ENCODE data around the gene TCF4. TPM values are rescaled to one million over a fixed set of nuclear protein-coding genes. Genes with fewer than 3 reads are reported as not detected.

TCF4 gene
- total and polyA plus RNA-seq, 8 donors = 5.1 to 187 (median 39.9) TPM

DNA sequence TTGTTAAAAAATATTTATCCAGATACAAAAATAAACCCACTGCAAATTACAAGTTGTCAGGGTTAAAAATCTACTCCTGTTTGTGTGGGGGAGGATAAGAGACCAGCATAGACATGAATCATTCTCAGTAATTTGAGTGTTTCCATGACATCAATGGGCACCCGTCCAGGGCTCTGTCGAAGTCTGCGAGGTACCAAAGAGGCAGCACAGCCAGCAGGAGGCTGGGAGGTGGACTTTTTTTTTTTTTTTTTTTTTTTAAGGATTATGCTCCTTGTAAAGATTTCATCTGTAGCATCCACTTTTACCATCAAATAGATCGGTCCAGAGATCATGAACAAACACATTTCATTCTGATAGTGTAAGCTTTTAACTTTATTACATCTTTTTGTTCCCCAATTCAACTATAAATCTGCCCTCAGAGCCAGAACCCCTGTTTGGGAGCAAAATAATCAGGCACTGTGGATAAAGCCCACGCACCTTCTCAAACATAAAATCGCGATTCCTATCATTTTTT is 182.0 kb downstream of the TCF4 start:
- Histone ChIP-seq H3K4me3 (no peak overlapping the region), H3K4me1 (peaks cover 0 to 21% (median 10%) of the 10 kb centered on the region in 4 donors), H3K36me3 (no peaks in the 10 kb centered on the region), H3K9me3 (no peaks in the 10 kb centered on the region), H3K27ac (peak overlapping the region in 4 of 5 donors; percentile 45 to 78 (median 64)), H3K27me3 (no peaks in the 10 kb centered on the region)
- TF ChIP-seq EP300 (IDR thresholded peaks at IDR 0.05) (no peak), POLR2AphosphoS5 (IDR thresholded peaks at IDR 0.05) (no peak), POLR2A (IDR thresholded peaks at IDR 0.05) (no peak), CTCF (IDR thresholded peaks at IDR 0.05) (no peak)
- WGBS, 5 donors = 18 to 30% (median 22%) methylated on average over 7 of the region's 7 CpGs
- peak; percentile 47 to 92 for DNase-seq
- intact Hi-C loops (cut with DNase I; ENCODE audit: low total_unique reads) = no loop called here

GRCh38 chr18:55405475-55405874 is 182.5 kb downstream of the TCF4 start:
- TF ChIP-seq EP300 (IDR thresholded peaks at IDR 0.05) = no peak
- no peak for TF ChIP-seq POLR2A (IDR thresholded peaks at IDR 0.05)
- no peak for TF ChIP-seq CTCF (IDR thresholded peaks at IDR 0.05)
- TF ChIP-seq POLR2AphosphoS5 (IDR thresholded peaks at IDR 0.05) = no peak
- DNase-seq = no peak
- Histone ChIP-seq H3K4me1 (peaks cover 0 to 25% (median 12%) of the 10 kb centered on the region in 4 donors), H3K9me3 (no peaks in the 10 kb centered on the region), H3K27ac (peak overlapping the region in 4 of 5 donors; percentile 45 to 78 (median 64)), H3K4me3 (no peak overlapping the region), H3K27me3 (no peaks in the 10 kb centered on the region), H3K36me3 (no peaks in the 10 kb centered on the region)
- intact Hi-C loops (cut with DNase I; ENCODE audit: low total_unique reads) = no loop called here
- WGBS, 5 donors = 42 to 77% (median 60%) methylated on average over 1 of the region's 1 CpG

GRCh38 chr18:55404832-55405465 is 183.0 kb downstream of the TCF4 start:
- H3K36me3 ChIP-seq = no peaks in the 10 kb centered on the region
- H3K27me3 ChIP-seq = no peaks in the 10 kb centered on the region
- 86 to 93% (median 91%) methylated on average over 8 of the region's 8 CpGs for WGBS, 5 donors
- TF ChIP-seq POLR2AphosphoS5 (IDR thresholded peaks at IDR 0.05) (no peak), POLR2A (IDR thresholded peaks at IDR 0.05) (no peak), EP300 (IDR thresholded peaks at IDR 0.05) (no peak), CTCF (IDR thresholded peaks at IDR 0.05) (no peak)
- no peaks in the 10 kb centered on the region for H3K9me3 ChIP-seq
- H3K27ac ChIP-seq = peak overlapping the region in 4 of 5 donors; percentile 45 to 78 (median 64)
- no peak overlapping the region for H3K4me3 ChIP-seq
- intact Hi-C loops (cut with DNase I; ENCODE audit: low total_unique reads) = no loop called here
- peaks cover 0 to 25% (median 12%) of the 10 kb centered on the region in 4 donors for H3K4me1 ChIP-seq
- DNase-seq = no peak

DNA sequence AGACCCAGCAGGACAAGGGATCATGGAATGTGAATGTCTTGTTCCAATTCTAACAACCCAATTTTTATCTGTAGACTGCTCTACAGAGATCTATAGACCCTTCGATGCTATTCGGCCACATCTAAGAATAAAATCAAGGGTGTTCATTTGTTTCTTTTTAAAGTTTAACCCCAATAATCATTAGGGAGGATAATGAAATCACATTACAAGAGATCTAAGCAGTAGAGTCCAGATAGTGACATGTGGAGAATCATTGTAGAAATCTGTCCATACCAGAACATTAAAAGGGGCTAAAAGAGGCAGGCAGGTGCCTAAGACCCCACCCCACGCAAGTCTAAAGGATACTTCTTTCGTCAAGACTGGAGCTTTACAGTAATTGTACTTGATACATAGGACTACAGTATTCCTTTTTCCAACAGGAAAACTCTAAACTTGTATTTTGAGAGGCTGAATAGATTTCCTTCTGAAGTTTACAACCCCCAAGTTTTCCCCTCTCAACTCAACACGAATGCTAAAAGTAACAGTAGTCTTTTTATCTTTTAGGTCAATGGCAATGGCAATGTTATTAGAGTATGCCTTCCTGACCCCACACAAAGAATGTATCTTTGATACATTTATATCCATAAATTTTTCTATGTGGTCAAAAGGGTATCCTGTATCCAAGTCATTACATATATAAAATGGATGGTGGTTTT is 183.7 kb downstream of the TCF4 start:
- DNase-seq = no peak
- 88 to 92% (median 91%) methylated on average over 5 of the region's 5 CpGs for WGBS, 5 donors
- Histone ChIP-seq H3K9me3 (no peaks in the 10 kb centered on the region), H3K27me3 (no peaks in the 10 kb centered on the region), H3K4me1 (peaks cover 0 to 25% (median 12%) of the 10 kb centered on the region in 4 donors), H3K4me3 (no peak overlapping the region), H3K27ac (peak overlapping the region in 3 of 5 donors; percentile 11 to 78 (median 74)), H3K36me3 (no peaks in the 10 kb centered on the region)
- intact Hi-C loops (cut with DNase I; ENCODE audit: low total_unique reads) = no loop called here
- TF ChIP-seq CTCF (IDR thresholded peaks at IDR 0.05) (no peak), POLR2A (IDR thresholded peaks at IDR 0.05) (no peak), EP300 (IDR thresholded peaks at IDR 0.05) (no peak), POLR2AphosphoS5 (IDR thresholded peaks at IDR 0.05) (no peak)

Data from stomach (tissue), 9 donors.